PFSK-1 (cell line): ENCODE results near the gene MTTP.

ENCODE experiments used
- FOXP2 ChIP-seq: optimal IDR thresholded peaks from 2 replicates; pipeline ENCODE3; 2011; ENCODE audit warnings: borderline replicate concordance, control low read depth, inconsistent platforms; ENCODE audit not compliant: insufficient read depth; ENCODE audit errors: extremely low read length, extremely low read depth
- POLR2AphosphoS5 ChIP-seq: IDR thresholded peaks from 2 replicates; pipeline ENCODE4 v1.6.1; 2012; ENCODE audit warnings: low read depth, mild to moderate bottlenecking, control low read depth, low read length, moderate library complexity
- SIN3A ChIP-seq: IDR thresholded peaks from 2 replicates; pipeline ENCODE4 v1.6.1; 2012; ENCODE audit warnings: mild to moderate bottlenecking, low read length, moderate library complexity, borderline replicate concordance; ENCODE audit not compliant: insufficient read depth
- TAF1 ChIP-seq: IDR thresholded peaks from 2 replicates; pipeline ENCODE4 v1.6.1; 2012; ENCODE audit warnings: low read length, control low read depth, borderline replicate concordance; ENCODE audit not compliant: insufficient read depth
- TF ChIP-seq, protein P1 (sequence below), 2 experiments: IDR thresholded peaks; 2 replicates each; pipeline versions ENCODE4 v1.6.1 to v1.8.0; 2011 to 2012; ENCODE audit warnings: low read depth in 2 of 2, low read length in 2 of 2, control low read depth in 1 of 2, inconsistent platforms in 1 of 2, mild to moderate bottlenecking in 1 of 2, moderate library complexity in 1 of 2; ENCODE audit not compliant: insufficient read depth in 1 of 2

MTTP gene

GRCh38 chr4:99645036-99645435 is 70.4 kb downstream of the MTTP start:
- TF ChIP-seq POLR2AphosphoS5 (no peak), TAF1 (no peak), FOXP2 (no peak), SIN3A (no peak)
- TF ChIP-seq, protein P1, sequence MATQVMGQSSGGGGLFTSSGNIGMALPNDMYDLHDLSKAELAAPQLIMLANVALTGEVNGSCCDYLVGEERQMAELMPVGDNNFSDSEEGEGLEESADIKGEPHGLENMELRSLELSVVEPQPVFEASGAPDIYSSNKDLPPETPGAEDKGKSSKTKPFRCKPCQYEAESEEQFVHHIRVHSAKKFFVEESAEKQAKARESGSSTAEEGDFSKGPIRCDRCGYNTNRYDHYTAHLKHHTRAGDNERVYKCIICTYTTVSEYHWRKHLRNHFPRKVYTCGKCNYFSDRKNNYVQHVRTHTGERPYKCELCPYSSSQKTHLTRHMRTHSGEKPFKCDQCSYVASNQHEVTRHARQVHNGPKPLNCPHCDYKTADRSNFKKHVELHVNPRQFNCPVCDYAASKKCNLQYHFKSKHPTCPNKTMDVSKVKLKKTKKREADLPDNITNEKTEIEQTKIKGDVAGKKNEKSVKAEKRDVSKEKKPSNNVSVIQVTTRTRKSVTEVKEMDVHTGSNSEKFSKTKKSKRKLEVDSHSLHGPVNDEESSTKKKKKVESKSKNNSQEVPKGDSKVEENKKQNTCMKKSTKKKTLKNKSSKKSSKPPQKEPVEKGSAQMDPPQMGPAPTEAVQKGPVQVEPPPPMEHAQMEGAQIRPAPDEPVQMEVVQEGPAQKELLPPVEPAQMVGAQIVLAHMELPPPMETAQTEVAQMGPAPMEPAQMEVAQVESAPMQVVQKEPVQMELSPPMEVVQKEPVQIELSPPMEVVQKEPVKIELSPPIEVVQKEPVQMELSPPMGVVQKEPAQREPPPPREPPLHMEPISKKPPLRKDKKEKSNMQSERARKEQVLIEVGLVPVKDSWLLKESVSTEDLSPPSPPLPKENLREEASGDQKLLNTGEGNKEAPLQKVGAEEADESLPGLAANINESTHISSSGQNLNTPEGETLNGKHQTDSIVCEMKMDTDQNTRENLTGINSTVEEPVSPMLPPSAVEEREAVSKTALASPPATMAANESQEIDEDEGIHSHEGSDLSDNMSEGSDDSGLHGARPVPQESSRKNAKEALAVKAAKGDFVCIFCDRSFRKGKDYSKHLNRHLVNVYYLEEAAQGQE (IDR thresholded peaks at IDR 0.05; ENCODE audit: insufficient read depth in 1 of 2, low read depth in 2 of 2, low read length in 2 of 2) = no peak

- TF ChIP-seq FOXP2 (no peak), SIN3A (no peak), TAF1 (no peak), POLR2AphosphoS5 (no peak)
- TF ChIP-seq, protein P1 (IDR thresholded peaks at IDR 0.05; ENCODE audit: insufficient read depth in 1 of 2, low read depth in 2 of 2, low read length in 2 of 2) = no peak
Observed at GRCh38 chr4:99645638-99646037, 71.0 kb downstream of the MTTP start.

- TF ChIP-seq TAF1 (no peak), POLR2AphosphoS5 (no peak), FOXP2 (no peak), SIN3A (no peak)
- TF ChIP-seq, protein P1 (IDR thresholded peaks at IDR 0.05; ENCODE audit: insufficient read depth in 1 of 2, low read depth in 2 of 2, low read length in 2 of 2) = no peak
Observed at GRCh38 chr4:99647071-99647470, 72.4 kb downstream of the MTTP start.

GRCh38 chr4:99648321-99648720 is 73.7 kb downstream of the MTTP start:
- TF ChIP-seq SIN3A = no peak
- TF ChIP-seq, protein P1 (IDR thresholded peaks at IDR 0.05; ENCODE audit: insufficient read depth in 1 of 2, low read depth in 2 of 2, low read length in 2 of 2) = no peak

- no peak for TF ChIP-seq POLR2AphosphoS5
- TF ChIP-seq, protein P1 (IDR thresholded peaks at IDR 0.05; ENCODE audit: insufficient read depth in 1 of 2, low read depth in 2 of 2, low read length in 2 of 2) = no peak
- no peak for TF ChIP-seq SIN3A
- no peak for TF ChIP-seq TAF1
- no peak for TF ChIP-seq FOXP2
Observed at GRCh38 chr4:99649208-99649607, 74.6 kb downstream of the MTTP start.
